Keratinocyte (primary cell): ENCODE measurements around the gene TSPOAP1. TPM values are rescaled to one million over a fixed set of nuclear protein-coding genes. Genes with fewer than 3 reads are reported as not detected.

ENCODE experiments used
- DNase-seq: peaks from one replicate; pipeline ENCODE4 v3.0.0-alpha.2; 2011; ENCODE audit warnings: low read depth, missing footprints, low spot score
- FAIRE-seq: peaks from 2 replicates; lab custom pipeline; 2011; peaks lifted over from hg19 to GRCh38; lab: Jason Lieb, UNC
- H2AFZ ChIP-seq: 2 replicates; pipeline ENCODE4 v1.6.0; 2012; ENCODE audit warnings: low read length, control low read depth, inconsistent platforms; ENCODE audit not compliant: control insufficient read depth
- H3K27ac ChIP-seq: 2 replicates; pipeline ENCODE4 v1.5.1; 2011; ENCODE audit warnings: low read length; ENCODE audit not compliant: control insufficient read depth, insufficient read depth
- H3K27me3 ChIP-seq: 3 replicates; pipeline ENCODE4 v1.6.0; 2011; ENCODE audit warnings: low read length; ENCODE audit not compliant: control insufficient read depth, insufficient read depth; ENCODE audit errors: extremely low read depth
- H3K36me3 ChIP-seq, 2 experiments: 2 replicates in 1 of 2; 3 replicates in 1 of 2; pipeline ENCODE4 v1.5.1; 2011; ENCODE audit warnings: low read length in 2 of 2, mild to moderate bottlenecking in 1 of 2; ENCODE audit not compliant: control insufficient read depth in 2 of 2, insufficient read depth in 2 of 2; ENCODE audit errors: extremely low read depth in 1 of 2
- H3K4me1 ChIP-seq: 3 replicates; pipeline ENCODE4 v1.5.1; 2011; ENCODE audit warnings: low read length; ENCODE audit not compliant: control insufficient read depth, insufficient read depth; ENCODE audit errors: extremely low read depth
- H3K4me2 ChIP-seq: 3 replicates; pipeline ENCODE4 v1.6.0; 2011; ENCODE audit warnings: low read depth, low read length; ENCODE audit not compliant: control insufficient read depth, insufficient read depth; ENCODE audit errors: extremely low read depth
- H3K4me3 ChIP-seq, 3 experiments: fragments of 200-600 bp in 1 of 3; sonication (generic) in 1 of 3; 2 replicates in 2 of 3; 3 replicates in 1 of 3; pipeline ENCODE4 v1.5.1; 2011 to 2016; ENCODE audit warnings: low read length in 3 of 3, mild to moderate bottlenecking in 3 of 3, control low read depth in 2 of 3, inconsistent platforms in 1 of 3, low read depth in 1 of 3, mixed read lengths in 1 of 3, mixed run types in 1 of 3, moderate library complexity in 1 of 3; ENCODE audit not compliant: control insufficient read depth in 2 of 3, insufficient read depth in 2 of 3; ENCODE audit errors: extremely low read depth in 1 of 3
- H3K79me2 ChIP-seq: 2 replicates; pipeline ENCODE4 v1.6.0; 2012; ENCODE audit warnings: low read length; ENCODE audit not compliant: control insufficient read depth, insufficient read depth
- H3K9ac ChIP-seq: 3 replicates; pipeline ENCODE4 v1.6.0; 2011; ENCODE audit warnings: low read length; ENCODE audit not compliant: control insufficient read depth, insufficient read depth; ENCODE audit errors: extremely low read depth
- H3K9me1 ChIP-seq: 3 replicates; pipeline ENCODE4 v1.6.0; 2011; ENCODE audit warnings: low read length; ENCODE audit not compliant: control insufficient read depth, insufficient read depth; ENCODE audit errors: extremely low read depth
- H3K9me3 ChIP-seq: 2 replicates; pipeline ENCODE4 v1.5.1; 2012; ENCODE audit warnings: low read depth, low read length; ENCODE audit not compliant: control insufficient read depth
- H4K20me1 ChIP-seq: 3 replicates; pipeline ENCODE4 v1.6.0; 2011; ENCODE audit warnings: low read length; ENCODE audit not compliant: control insufficient read depth, insufficient read depth; ENCODE audit errors: extremely low read depth
- CTCF ChIP-seq, 3 experiments: IDR thresholded peaks in 1 of 3; conservative IDR thresholded peaks in 1 of 3; optimal IDR thresholded peaks in 1 of 3; 2 replicates in 2 of 3; 3 replicates in 1 of 3; pipeline versions ENCODE3 to v1.5.1; 2011; ENCODE audit warnings: low read length in 3 of 3, mild to moderate bottlenecking in 3 of 3, moderate library complexity in 2 of 3, control low read depth in 1 of 3, inconsistent platforms in 1 of 3; ENCODE audit not compliant: insufficient read depth in 2 of 3; ENCODE audit errors: extremely low read depth in 1 of 3
- EZH2 ChIP-seq: IDR thresholded peaks from one replicate; pipeline ENCODE4 v1.6.1; 2012; ENCODE audit warnings: inconsistent platforms, mild to moderate bottlenecking, low read length, moderate library complexity
- dilution Hi-C: fragments of 300-500 bp; cut with MboI; formaldehyde crosslinking; loops from one replicate; pipeline ENCODE4 v1.7.0; 2020; ENCODE audit warnings: low sequenced_read_pairs; ENCODE audit not compliant: extremely low pct_ligation_motif_present
- polyA plus RNA-seq, 5 experiments: library from polyadenylated mRNA; depleted of rRNA in 3 of 5; stranded (reverse) in 3 of 5; stranded (forward) in 1 of 5; unstranded in 1 of 5; fragments of >200 nt; gene quantifications; 1 replicate in 1 of 5; 2 replicates in 3 of 5; 3 replicates in 1 of 5; pipeline versions ENCODE4 v1.2.1 to v1.2.3, GENCODE V29; 2011 to 2012; ENCODE audit warnings: missing spikeins in 2 of 5, low read depth in 1 of 5, low replicate concordance in 1 of 5

Gene TSPOAP1
- polyA plus RNA-seq, 1 donor (not counting 4 experiments of a cell fraction or from before 2014, with no cell fraction given) = 0.04 TPM

- Histone ChIP-seq H3K36me3 (no peaks in the 10 kb centered on the region), H3K27me3 (peaks cover 19% of the 10 kb centered on the region), H3K4me3 (no peak overlapping the region), H3K9ac (no peak overlapping the region), H4K20me1 (no peaks in the 10 kb centered on the region), H2AFZ (no peak overlapping the region), H3K4me1 (no peaks in the 10 kb centered on the region), H3K4me2 (no peak overlapping the region), H3K9me1 (no peaks in the 10 kb centered on the region), H3K9me3 (no peaks in the 10 kb centered on the region), H3K79me2 (no peaks in the 10 kb centered on the region), H3K27ac (no peak overlapping the region)
- dilution Hi-C loops = no loop called here
- FAIRE-seq (peak; percentile 9), DNase-seq (no peak)
- TF ChIP-seq EZH2 (no peak), CTCF (optimal IDR thresholded peaks at IDR 0.05 in 1 of 3, IDR thresholded peaks at IDR 0.05 in 1 of 3, conservative IDR thresholded peaks at IDR 0.05 in 1 of 3; ENCODE audit: extremely low read depth in 1 of 3, insufficient read depth in 2 of 3, low read length in 3 of 3) (no peak)
These were observed 63.3 kb downstream of the TSPOAP1 start for GRCh38 chr17:58265271-58265670.

GRCh38 chr17:58264407-58265103, 64.0 kb downstream of the TSPOAP1 start:
- DNase-seq (no peak), FAIRE-seq (no peak)
- Histone ChIP-seq H3K9me1 (no peaks in the 10 kb centered on the region), H3K9me3 (no peaks in the 10 kb centered on the region), H3K4me3 (no peak overlapping the region), H2AFZ (no peak overlapping the region), H3K79me2 (no peaks in the 10 kb centered on the region), H4K20me1 (no peaks in the 10 kb centered on the region), H3K27me3 (peaks cover 19% of the 10 kb centered on the region), H3K4me1 (no peaks in the 10 kb centered on the region), H3K4me2 (no peak overlapping the region), H3K36me3 (no peaks in the 10 kb centered on the region), H3K9ac (no peak overlapping the region), H3K27ac (no peak overlapping the region)
- dilution Hi-C loops = no loop called here
- TF ChIP-seq EZH2 (no peak), CTCF (optimal IDR thresholded peaks at IDR 0.05 in 1 of 3, IDR thresholded peaks at IDR 0.05 in 1 of 3, conservative IDR thresholded peaks at IDR 0.05 in 1 of 3; ENCODE audit: extremely low read depth in 1 of 3, insufficient read depth in 2 of 3, low read length in 3 of 3) (no peak)
